Measurements from ENCODE around the gene METTL23.

The METTL23 gene, protein sequence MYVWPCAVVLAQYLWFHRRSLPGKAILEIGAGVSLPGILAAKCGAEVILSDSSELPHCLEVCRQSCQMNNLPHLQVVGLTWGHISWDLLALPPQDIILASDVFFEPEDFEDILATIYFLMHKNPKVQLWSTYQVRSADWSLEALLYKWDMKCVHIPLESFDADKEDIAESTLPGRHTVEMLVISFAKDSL

DNA sequence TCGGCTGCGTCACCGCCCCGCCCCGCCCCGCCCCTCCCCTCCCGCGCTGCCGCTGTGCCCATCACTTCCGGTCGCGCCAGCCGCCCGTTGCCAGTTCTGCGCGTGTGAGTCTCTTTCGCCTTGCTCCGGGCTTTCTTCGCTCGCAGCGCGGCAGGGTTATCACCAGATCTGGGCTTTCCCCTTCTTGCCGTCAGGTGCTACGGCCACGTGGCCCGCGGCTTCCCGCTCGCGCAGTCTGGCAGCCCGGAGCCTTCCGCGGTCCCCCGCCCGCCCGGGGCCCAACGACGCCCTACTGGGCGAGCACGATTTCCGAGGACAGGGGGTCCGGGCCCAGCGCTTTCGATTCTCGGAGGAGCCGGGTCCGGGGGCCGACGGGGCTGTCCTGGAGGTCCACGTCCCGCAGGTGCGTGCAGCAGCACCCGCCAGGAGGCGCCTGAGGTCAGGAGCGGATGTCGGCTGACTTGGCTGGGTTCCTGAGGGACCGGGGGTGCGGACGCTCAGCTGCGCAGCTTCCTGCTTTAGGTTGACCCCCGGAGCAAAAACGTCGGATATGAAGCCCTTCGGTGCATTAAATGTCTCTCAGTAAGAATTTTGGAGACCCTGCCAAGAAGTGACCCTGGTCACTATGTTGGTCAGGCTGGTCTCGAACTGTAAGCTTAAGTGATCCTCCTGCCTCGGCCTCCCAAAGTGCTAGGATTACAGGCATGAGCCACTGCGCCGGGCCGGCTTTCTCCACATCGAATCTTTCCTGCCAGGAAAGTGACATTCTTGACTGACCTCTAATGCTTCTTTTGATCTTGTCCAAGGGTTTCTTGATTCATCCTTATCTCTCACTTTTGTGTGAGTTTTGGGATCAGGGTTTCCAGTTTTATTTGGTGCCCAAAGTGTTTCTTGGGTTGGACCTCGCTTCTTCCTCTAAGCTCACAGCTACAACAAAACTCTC is at the start of gene METTL23:
Gene METTL23 (plus strand): TSS at position 64 of the 943 bp plus-strand sequence. CDS start 2,872 bp downstream, outside the sequence.
- DNase-seq = peak; percentile 89

GRCh38 chr17:76677406-76677805 is 49.2 kb upstream of the METTL23 start:
- DNase-seq = no peak

DNA sequence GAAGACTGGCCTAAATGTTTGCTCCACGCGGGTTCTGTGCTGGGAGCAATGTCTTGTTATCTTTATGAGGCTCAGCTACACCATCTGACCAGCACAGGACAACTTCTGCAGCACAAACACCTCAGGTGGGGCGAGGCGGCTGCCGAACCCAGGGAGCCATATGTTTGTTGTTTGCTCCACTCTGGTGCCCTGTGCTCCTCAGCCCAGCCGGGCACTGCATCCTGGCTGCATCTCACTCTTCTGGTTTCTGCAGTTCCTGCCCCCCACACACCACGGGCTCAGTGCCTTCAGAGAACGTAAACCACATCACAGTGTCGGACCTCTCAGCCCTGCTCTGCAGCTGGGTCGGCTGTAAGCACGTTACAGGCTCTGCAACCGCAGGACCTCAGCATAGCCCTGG is 48.3 kb upstream of the METTL23 start:
- no peak for DNase-seq

GRCh38 chr17:76679239-76679638 is 47.4 kb upstream of the METTL23 start:
- no peak for DNase-seq

GRCh38 chr17:76681222-76682137 is 45.2 kb upstream of the METTL23 start:
- DNase-seq = peak; percentile 56

GRCh38 chr17:76682296-76682695 is 44.3 kb upstream of the METTL23 start:
- DNase-seq = no peak

DNA sequence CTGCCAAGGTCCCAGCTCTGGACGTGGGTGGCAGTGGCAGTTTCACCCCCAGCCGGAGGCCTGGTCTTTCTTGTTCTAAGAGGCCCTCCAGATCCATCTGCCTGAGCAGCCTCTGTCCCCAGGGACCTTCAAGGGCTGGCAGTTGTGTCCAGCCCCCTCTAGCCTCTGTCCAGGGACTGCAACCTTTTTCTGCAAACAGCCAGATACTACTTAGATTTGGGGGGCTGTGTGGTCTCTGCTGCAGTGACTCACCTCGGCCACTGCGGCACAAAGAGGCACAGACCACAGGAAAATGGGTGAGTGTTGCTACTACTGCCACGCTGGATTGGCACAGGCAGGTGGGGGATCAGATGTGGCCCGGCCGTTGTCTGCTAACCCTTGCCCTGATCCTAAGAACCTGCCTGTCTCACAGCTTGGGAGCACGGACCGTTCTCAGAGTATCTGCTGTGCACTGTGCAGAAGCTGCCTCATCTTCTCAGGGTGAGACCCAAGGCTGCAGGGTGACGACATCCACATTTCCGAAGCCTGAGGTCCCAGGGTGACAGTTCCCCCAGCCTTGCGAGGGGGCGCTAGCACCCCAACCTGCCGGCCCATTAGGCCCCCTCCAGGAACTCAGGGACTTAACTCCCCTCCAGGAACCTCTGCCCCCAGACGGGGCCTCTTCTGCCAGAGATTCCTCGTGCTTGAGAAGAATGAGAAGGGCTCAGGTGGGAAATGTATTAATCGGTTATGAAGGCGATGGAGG is 43.5 kb upstream of the METTL23 start:
- DNase-seq = no peak

- DNase-seq = no peak
Measured at GRCh38 chr17:76683921-76684745, 42.5 kb upstream of the METTL23 start.

- DNase-seq = no peak
Measured at GRCh38 chr17:76684756-76685155, 41.9 kb upstream of the METTL23 start.

DNA sequence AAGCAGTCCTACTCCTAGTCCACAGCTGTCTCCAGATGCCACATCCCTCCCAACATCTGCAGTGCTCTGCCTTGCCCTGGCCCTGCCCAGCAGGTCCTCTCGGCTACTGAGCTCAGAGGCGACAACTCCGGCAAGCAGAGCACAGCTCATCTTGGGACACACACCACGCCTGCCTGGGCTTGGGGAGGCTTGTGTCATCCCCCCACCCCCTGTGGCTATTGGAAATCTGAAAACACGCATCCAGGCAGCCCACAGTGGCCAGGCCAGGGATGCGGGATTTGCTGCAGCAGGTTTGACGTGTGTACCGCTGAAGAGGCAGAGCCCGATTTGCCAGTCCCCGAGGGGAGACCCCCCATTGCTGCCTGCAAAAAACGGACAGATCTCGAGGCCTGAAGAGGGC is 41.3 kb upstream of the METTL23 start:
- DNase-seq = no peak

GRCh38 chr17:76685846-76686245 is 40.8 kb upstream of the METTL23 start:
- no peak for DNase-seq

DNA sequence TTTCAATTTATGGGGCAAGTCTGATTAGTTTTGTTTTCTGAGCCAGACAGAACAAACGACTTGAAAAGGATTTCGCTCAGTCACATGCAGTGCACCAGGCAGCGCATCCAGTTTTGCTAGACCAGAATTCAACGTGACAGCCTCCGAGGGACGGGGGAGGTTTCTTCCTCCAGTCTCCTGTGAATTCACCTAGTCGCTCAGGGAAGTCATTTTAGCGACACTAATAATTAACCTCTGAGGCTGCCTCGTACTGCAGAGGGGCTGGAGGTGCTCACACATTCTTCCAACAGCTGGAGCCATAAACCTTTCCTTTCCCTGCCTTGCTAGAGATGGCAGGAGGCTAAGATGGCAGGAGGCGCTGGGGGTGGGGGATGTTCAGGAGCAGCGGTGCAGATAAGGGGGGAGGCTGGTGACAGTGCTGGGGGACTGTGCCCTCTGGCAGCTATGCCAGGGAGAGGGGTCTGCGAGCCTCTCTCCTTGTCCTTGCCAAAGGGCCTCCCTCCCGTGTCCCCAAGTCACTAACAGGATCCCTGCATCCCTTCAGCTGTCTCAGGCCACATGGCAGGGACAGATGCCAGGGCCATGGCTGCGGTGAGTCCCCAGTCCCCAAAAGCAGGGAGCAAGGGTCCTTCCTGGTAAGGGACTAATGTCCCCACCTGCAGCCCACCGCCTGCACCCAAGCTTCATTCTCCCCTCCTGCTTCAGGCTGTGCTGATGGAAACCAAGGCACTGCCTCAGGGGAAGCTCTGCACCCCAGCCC is 39.9 kb upstream of the METTL23 start:
- DNase-seq = no peak

GRCh38 chr17:76687298-76688164 is 39.1 kb upstream of the METTL23 start:
- no peak for DNase-seq

DNA sequence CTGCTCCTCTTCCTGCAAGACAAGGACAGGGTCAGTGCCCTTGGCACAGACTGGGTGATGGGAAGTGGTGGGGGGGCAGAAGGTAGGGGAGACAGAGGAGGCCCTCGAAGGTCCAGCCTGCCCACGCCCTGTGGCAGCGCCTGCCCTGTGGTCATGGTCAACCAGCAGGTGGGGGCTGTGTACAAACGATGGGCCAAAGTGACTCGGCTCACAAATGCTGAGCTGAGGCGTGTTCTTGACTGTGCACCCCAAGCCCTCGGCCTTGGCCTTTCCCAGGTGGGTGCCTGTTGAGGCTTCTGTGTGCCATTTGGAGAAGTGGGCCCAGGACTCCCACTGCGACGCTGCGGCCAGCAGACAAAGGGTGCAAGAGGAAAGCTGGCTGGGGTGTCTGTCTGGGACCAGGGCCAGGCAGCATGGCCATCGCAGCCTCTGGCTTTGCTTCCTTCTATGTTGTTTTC is 38.4 kb upstream of the METTL23 start:
- DNase-seq = no peak

DNA sequence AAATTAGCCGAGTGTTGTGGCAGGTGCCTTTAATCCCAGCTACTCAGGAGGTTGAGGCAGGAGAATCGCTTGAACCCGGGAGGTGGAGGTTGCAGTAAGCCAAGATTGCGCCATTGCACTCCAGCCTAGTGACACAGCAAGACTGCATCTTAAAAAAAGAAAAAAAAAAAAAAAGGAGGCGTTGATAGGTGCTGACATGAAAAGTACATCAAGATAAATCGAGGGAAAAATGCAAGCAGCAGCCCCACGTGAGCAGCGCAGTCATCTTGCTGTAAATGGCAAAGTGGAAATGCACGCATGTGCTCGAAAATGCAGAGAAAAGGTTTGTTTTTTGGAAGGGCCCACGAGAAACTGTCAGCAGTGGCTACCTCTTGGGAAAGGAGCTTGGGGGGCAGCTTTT is 36.8 kb upstream of the METTL23 start:
- DNase-seq = no peak

- DNase-seq = no peak
Measured at GRCh38 chr17:76690596-76691280, 35.9 kb upstream of the METTL23 start.

- no peak for DNase-seq
Measured at GRCh38 chr17:76691379-76692191, 35.1 kb upstream of the METTL23 start.

All from activated CD4-positive, CD25-positive, alpha-beta regulatory T cell treated with anti-CD3 and anti-CD28 coated beads, Interleukin-2, amount 50 U/mL, for 72 hours (primary cell).